ENCODE measurements around the gene TRIM17.

The TRIM17 gene

GRCh38 chr1:228374711-228375577 lies 41.7 kb downstream of the TRIM17 start:
- Histone ChIP-seq H3K79me2 (ENCODE audit: low read length) (no peaks in the 10 kb centered on the region), H2AFZ (ENCODE audit: low read depth, low read length) (no peak overlapping the region), H3K9ac (ENCODE audit: low read length) (no peak overlapping the region), H3K4me2 (ENCODE audit: low read length) (no peak overlapping the region), H3K9me3 (ENCODE audit: insufficient read depth, low read length) (no peaks in the 10 kb centered on the region), H3K27me3 (ENCODE audit: low read depth, low read length) (no peaks in the 10 kb centered on the region), H4K20me1 (ENCODE audit: insufficient read depth, low read length) (no peaks in the 10 kb centered on the region), H3K4me1 (ENCODE audit: low read length) (peaks cover 9% of the 10 kb centered on the region), H3K27ac (ENCODE audit: low read length) (no peak overlapping the region), H3K4me3 (ENCODE audit: low read length) (no peak overlapping the region), H3K36me3 (replicated peaks; ENCODE audit: low read depth, low read length) (no peaks in the 10 kb centered on the region)
- TF ChIP-seq, protein P1, sequence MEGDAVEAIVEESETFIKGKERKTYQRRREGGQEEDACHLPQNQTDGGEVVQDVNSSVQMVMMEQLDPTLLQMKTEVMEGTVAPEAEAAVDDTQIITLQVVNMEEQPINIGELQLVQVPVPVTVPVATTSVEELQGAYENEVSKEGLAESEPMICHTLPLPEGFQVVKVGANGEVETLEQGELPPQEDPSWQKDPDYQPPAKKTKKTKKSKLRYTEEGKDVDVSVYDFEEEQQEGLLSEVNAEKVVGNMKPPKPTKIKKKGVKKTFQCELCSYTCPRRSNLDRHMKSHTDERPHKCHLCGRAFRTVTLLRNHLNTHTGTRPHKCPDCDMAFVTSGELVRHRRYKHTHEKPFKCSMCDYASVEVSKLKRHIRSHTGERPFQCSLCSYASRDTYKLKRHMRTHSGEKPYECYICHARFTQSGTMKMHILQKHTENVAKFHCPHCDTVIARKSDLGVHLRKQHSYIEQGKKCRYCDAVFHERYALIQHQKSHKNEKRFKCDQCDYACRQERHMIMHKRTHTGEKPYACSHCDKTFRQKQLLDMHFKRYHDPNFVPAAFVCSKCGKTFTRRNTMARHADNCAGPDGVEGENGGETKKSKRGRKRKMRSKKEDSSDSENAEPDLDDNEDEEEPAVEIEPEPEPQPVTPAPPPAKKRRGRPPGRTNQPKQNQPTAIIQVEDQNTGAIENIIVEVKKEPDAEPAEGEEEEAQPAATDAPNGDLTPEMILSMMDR (IDR thresholded peaks at IDR 0.05; ENCODE audit: low read depth, low read length) = no peak
- no peak for TF ChIP-seq EZH2phosphoT487 (IDR thresholded peaks at IDR 0.05; ENCODE audit: low read depth)

DNA sequence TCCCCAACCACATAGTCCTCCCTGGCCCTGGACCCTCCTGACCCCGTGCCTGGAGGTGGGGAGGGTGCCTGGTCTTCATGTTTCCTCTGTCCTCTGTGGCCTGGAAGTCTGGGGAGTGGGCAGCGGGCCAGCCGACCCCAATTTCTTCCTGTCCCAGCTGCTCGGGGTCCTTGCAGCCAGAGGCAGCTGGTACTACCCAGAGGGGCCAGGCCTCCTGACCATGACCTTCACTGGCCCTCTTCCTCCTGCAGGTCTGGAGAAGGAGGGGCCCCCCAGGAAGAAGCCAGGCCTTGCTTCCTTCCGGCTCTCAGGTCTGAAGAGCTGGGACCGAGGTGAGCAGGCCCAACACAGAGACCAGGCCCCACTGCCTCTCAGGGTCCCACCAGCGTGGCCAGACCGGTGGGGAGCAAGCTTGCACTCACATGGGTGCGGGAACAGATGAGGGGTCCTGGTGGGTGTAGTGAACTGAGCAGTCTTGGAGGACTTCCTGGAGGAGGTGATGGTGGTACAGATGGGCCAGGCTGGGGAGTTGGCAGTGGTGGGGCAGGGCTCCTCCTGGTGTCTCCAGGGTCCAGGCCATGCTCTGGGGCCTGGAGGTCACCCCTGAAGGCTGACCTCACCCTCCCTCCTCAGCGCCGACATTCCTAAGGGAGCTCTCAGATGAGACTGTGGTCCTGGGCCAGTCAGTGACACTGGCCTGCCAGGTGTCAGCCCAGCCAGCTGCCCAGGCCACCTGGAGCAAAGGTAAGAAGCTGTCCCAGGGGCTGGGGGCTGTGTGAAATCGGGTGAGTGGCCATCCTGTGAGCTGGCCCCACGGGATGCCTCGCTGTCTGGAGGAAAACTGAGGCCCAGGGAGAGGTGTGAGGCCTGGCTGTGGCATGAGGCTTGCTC lies 42.7 kb downstream of the TRIM17 start:
- no peak overlapping the region for H2AFZ ChIP-seq (ENCODE audit: low read depth, low read length)
- no peak overlapping the region for H3K4me3 ChIP-seq (ENCODE audit: low read length)
- H3K27me3 ChIP-seq (ENCODE audit: low read depth, low read length) = no peaks in the 10 kb centered on the region
- no peak for TF ChIP-seq EZH2phosphoT487 (IDR thresholded peaks at IDR 0.05; ENCODE audit: low read depth)
- TF ChIP-seq, protein P1 (IDR thresholded peaks at IDR 0.05; ENCODE audit: low read depth, low read length) = no peak
- no peaks in the 10 kb centered on the region for H3K36me3 ChIP-seq (replicated peaks; ENCODE audit: low read depth, low read length)
- H4K20me1 ChIP-seq (ENCODE audit: insufficient read depth, low read length) = no peaks in the 10 kb centered on the region
- no peak overlapping the region for H3K9ac ChIP-seq (ENCODE audit: low read length)
- H3K4me2 ChIP-seq (ENCODE audit: low read length) = no peak overlapping the region
- no peak overlapping the region for H3K27ac ChIP-seq (ENCODE audit: low read length)
- H3K79me2 ChIP-seq (ENCODE audit: low read length) = no peaks in the 10 kb centered on the region
- no peaks in the 10 kb centered on the region for H3K9me3 ChIP-seq (ENCODE audit: insufficient read depth, low read length)
- peaks cover 9% of the 10 kb centered on the region for H3K4me1 ChIP-seq (ENCODE audit: low read length)

GRCh38 chr1:228373004-228373680 lies 43.5 kb downstream of the TRIM17 start:
- Histone ChIP-seq H4K20me1 (ENCODE audit: insufficient read depth, low read length) (no peaks in the 10 kb centered on the region), H3K4me2 (ENCODE audit: low read length) (peak overlapping the region; percentile 83), H3K9me3 (ENCODE audit: insufficient read depth, low read length) (no peaks in the 10 kb centered on the region), H2AFZ (ENCODE audit: low read depth, low read length) (peak overlapping the region; percentile 63; the same call in 1 of the 2 replicates), H3K36me3 (replicated peaks; ENCODE audit: low read depth, low read length) (no peaks in the 10 kb centered on the region), H3K27me3 (ENCODE audit: low read depth, low read length) (no peaks in the 10 kb centered on the region), H3K27ac (ENCODE audit: low read length) (no peak overlapping the region), H3K4me1 (ENCODE audit: low read length) (peaks cover 13% of the 10 kb centered on the region), H3K79me2 (ENCODE audit: low read length) (no peaks in the 10 kb centered on the region), H3K4me3 (ENCODE audit: low read length) (peak overlapping the region; percentile 71), H3K9ac (ENCODE audit: low read length) (peak overlapping the region; percentile 34; the same call in 1 of the 2 replicates)
- TF ChIP-seq EZH2phosphoT487 (IDR thresholded peaks at IDR 0.05; ENCODE audit: low read depth) = no peak
- TF ChIP-seq, protein P1 (IDR thresholded peaks at IDR 0.05; ENCODE audit: low read depth, low read length) = no peak
